ENCODE results near the gene PLG.
"Not testable (repeated sequence)": the region's sequence is repeated elsewhere in the genome, so short reads cannot be mapped to it uniquely, and the experiment has no call there.

The PLG gene

GRCh38 chr6:160701918-160702680 is at the start of gene PLG:
Gene PLG, plus strand, starts transcription at chr6:160702244. Its CDS starts 61 bp downstream, at chr6:160702305.
- DNase-seq: not testable (repeated sequence)

DNA sequence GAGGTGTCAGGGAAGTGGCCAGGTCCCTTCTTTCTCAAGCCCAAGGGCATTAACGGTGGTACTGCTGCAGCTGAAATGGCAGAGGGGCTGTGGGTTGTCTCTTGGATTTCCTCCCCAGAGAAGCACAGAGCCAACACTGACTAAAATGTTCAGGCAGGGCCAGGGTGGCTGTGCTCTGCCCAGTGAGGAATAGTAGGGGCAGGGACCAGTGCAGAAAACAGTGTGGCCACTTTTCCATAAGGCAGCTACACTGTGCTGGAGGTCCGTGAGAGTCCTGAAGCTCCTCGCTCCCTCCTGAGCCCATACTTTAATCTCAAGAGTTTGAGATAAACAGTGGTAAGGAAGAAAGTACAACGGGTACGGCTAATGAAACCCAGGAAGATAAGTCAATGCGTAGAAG is 42.5 kb upstream of the PLG start:
- DNase-seq: no peak

GRCh38 chr6:160661216-160661615 is 40.8 kb upstream of the PLG start:
- no peak for DNase-seq

GRCh38 chr6:160662429-160662828 is 39.6 kb upstream of the PLG start:
- no peak for DNase-seq

GRCh38 chr6:160662842-160663241 is 39.2 kb upstream of the PLG start:
- DNase-seq: no peak

GRCh38 chr6:160664198-160664597 is 37.8 kb upstream of the PLG start, which contains the start of gene LPA:
Gene LPA, minus strand, starts transcription at chr6:160664275. Its CDS starts 61 bp downstream, at chr6:160664214.
- DNase-seq: not testable (repeated sequence)

GRCh38 chr6:160667639-160668481 is 34.2 kb upstream of the PLG start:
- DNase-seq: peak in 1 of 2 experiments; percentile 5

DNA sequence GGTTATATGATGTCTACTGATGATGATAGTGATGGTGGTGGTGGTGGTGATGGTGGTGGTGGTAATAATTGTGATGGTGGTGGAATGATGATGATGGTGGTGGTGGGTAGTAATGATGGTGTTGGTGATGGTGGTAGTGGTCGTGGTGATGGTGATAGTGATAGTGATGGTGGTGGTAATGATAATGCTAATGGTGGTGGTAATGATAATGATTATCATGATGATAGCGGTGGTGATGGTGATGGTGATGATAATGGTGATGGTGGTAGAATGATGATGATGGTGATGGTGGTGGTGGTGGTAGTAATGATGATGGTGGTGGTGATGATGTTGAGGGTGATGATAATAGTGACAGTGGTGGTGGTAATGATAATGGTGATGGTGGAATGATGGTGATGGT is 33.5 kb upstream of the PLG start:
- no peak for DNase-seq

DNA sequence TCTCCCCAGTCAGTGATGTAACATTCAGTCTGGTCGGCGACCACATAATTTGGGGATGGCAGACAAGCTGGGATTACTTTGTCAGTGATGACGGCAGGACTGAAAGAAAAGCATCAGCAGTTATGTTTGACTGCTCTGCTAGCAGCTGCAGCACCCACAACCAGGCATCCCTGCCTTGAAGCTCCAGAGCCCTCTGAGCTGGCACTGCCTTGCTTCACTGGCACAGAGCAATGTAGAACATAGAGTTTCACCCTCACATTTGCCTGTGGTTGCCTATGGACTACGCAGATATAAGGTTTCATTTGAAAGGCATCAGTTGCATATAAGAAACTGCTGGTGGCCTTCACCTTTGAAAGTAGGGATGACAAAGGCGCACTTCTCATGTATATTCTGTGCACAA is 25.6 kb upstream of the PLG start:
- not testable (repeated sequence) for DNase-seq

- no peak for DNase-seq
Measured at GRCh38 chr6:160678230-160678629, 23.8 kb upstream of the PLG start.

GRCh38 chr6:160678744-160679401 is 23.2 kb upstream of the PLG start:
- DNase-seq: no peak

DNA sequence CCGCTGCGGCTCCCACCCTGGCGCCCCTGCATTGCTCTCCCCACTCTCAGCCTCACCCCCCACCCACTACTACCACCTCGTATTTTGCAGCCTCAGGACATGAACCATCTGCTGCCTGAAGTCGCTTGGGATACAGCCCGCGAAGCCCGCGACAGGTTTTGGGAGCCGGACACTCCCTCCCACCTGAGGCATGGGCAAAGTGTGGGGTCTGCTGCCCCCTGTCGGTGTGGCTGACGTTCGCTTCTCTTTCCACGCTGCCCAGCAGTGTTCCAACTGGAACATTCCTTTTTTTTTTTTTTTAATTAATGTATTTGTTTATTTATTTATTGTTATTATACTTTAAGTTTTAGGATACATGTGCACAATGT is 22.7 kb upstream of the PLG start:
- no peak for DNase-seq

GRCh38 chr6:160685101-160685761 is 16.8 kb upstream of the PLG start:
- DNase-seq: not testable (repeated sequence)

DNA sequence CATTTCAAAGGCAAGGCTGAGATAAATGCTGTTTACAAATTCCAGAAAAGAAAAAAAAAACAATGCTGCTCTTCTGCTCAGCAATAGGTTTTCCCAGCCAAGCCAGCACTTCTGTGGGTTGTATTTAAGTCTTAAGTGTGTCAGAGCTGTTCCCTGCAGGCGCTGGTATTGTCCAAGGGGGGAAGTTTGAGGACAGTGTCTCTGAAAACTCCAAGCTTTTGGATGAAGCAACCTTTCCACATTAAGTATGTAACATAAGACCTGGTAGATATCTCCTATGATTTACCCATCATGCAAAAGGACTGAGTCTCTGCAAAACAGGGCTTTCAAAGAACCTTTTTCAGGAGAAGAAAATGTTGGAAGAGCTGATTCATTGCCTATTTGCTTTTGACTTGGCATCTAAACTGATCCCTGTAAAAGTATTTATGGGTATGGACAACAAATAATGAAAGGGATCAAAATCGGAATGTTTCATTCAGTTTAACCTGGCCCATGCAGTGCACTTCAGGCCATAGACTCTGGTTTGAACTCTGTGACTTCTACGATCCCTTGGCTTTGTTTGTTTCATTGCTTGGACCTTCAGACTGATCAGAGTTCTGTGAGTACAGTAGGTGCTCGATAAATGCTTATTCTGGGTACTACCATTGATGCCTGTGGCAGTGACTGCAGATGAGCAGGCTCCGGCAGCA is 16.1 kb upstream of the PLG start:
- DNase-seq: no peak

DNA sequence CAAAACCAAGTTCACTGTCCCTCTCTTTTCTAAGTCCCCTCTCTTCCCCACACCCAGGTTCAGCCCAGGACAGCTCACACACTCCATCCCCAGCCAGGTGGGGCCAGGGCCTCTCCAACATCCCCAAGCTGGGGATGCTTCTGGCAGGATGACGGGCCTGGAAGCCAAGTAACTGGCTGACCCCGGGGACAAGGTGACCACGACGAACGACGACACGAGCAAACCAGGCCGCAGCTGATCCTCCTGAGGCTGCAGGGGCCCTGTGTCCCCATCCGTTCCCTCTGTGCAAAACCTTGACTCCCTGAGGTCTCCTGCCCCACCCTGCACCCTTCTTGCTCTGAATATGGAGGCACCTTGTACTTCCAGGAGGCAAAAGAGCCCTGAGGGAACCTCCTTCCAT is 11.6 kb upstream of the PLG start:
- no peak for DNase-seq

DNA sequence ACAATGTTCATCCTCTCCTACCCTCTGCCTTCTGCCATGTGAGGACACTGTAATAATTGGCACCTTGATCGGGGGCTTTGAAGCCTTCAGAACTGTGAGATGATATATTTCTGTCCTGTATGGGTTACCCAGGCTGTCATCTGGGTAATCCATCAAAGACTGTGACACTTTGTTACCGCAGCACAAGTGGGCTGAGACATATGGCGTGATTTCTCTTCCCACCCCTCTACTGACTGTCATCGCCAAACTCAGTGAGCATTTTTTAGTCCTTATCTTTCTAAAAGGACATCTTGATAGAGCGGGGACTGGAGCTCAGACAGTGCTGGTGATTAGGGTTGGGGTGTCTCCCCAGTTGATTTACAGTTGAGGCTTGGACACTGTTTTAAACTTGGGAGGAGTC is 10.4 kb upstream of the PLG start:
- no peak for DNase-seq

- no peak for DNase-seq
Measured at GRCh38 chr6:160692369-160692959, 9.6 kb upstream of the PLG start.

- not testable (repeated sequence) for DNase-seq
Measured at GRCh38 chr6:160695025-160695424, 7.0 kb upstream of the PLG start.

- DNase-seq: not testable (repeated sequence)
Measured at GRCh38 chr6:160695622-160696021, 6.4 kb upstream of the PLG start.

GRCh38 chr6:160696884-160697283 is 5.2 kb upstream of the PLG start:
- not testable (repeated sequence) for DNase-seq

GRCh38 chr6:160697826-160698225 is 4.2 kb upstream of the PLG start:
- no peak for DNase-seq

- not testable (repeated sequence) for DNase-seq
Measured at GRCh38 chr6:160704688-160705087, 2.6 kb downstream of the PLG start.
